HG02759 (cell line): ENCODE measurements around the gene BRINP1.

Source experiments
- ATAC-seq: cut with Tn5 transposase; IDR thresholded peaks from one replicate; pipeline ENCODE4 v1.9.1; 2021; ENCODE audit warnings: mild to moderate bottlenecking, moderate library complexity; ENCODE audit not compliant: unreplicated experiment

Gene BRINP1

GRCh38 chr9:119349351-119349825 is 19.8 kb downstream of the BRINP1 start:
- ATAC-seq = no peak

GRCh38 chr9:119343059-119343990 is 25.9 kb downstream of the BRINP1 start:
- ATAC-seq = no peak

- no peak for ATAC-seq
Measured at GRCh38 chr9:119339056-119339455, 30.2 kb downstream of the BRINP1 start.

DNA sequence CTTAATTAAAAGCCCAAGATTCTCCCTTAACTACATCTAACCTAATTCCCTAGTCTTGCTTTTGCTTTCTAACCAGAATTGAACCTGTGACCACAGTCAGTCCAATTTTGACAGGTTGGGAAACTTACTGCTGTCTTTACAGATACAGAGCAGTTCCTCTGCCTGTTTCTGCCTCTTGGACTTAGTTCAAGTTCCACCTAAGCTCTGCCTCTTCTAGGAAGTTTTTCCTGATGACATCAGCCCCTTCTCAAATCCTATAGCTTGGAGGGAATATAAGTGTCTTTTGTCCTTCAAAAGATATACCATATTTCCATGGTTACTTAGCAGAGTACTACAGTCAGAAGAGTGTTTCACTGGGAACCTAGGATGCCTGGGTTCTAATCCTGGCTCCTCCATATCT is 31.7 kb downstream of the BRINP1 start:
- ATAC-seq = no peak

- no peak for ATAC-seq
Measured at GRCh38 chr9:119334745-119335144, 34.5 kb downstream of the BRINP1 start.

DNA sequence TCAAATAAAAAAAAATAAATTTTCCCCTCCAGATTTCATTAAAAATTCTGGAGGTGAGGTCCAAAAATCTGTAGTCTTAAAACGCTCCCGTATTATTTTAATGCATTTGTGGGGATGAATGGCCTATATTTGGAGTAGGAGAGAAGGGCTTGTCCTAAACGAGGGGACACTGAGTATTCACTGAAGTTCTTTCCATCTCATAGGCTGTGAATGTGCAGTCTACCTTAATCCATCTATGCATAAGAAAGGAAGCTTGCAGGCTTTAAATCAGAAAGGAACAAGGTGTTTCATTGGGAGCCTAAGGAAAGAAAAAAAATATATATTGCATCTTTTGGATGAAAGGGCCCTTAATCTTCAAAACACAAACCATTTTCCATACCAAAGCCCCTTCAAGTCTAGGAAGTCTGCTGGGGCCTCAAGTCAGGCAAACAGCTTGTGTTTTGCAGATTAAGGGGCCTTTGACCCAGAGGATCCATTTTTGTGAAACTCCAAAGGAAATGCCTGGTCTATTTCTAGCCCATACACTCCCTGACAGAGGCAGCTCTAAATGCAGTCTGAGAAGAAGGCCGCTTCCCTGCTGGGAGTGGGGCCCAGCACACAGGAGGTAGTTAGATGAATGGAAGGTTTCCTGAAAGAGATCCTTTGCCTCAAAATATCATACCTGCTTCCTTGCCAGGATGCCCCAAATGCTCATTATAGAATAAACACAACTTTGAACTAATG is 35.6 kb downstream of the BRINP1 start:
- ATAC-seq = no peak

DNA sequence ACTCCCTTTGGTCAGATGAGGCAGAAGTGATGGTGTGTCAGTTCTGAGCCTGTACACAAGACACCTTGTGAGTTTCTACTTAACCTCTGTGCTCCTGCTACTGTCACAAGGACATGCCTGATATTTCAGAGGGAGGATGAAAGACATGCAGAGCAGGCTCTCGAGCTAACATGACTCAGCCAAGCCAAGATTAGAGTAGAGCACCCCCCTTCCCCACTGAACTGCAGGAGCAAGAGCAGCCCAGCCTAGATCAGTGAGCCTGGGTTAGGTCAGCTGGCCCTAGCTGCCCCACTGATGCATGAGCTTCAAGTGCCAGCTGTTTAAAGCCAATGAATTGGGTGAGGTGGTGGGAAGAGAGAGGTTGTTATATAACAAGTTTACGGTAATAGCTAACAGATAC is 36.7 kb downstream of the BRINP1 start:
- ATAC-seq = no peak

- ATAC-seq = no peak
Measured at GRCh38 chr9:119322184-119322583, 47.1 kb downstream of the BRINP1 start.

DNA sequence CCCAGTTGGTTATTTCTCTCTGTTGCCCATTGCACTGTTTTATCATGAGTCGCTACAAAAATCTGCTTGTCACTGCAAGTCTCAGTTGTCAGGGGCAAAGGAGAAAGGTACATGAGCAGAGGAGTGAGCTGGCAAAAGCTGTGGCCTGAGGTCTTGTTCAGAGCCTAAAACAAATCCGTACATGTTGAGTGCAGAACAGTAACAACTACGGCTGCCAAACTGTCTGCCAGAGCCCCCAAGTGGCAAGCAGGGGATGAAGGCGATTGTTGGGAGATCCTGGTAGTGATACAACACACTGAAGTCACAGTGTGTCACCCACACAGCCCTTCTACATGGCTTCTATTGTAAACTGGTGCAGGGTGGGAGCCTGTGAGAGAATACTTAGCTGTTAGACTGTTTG is 50.9 kb downstream of the BRINP1 start:
- ATAC-seq = no peak

GRCh38 chr9:119313846-119314245 is 55.4 kb downstream of the BRINP1 start:
- no peak for ATAC-seq

DNA sequence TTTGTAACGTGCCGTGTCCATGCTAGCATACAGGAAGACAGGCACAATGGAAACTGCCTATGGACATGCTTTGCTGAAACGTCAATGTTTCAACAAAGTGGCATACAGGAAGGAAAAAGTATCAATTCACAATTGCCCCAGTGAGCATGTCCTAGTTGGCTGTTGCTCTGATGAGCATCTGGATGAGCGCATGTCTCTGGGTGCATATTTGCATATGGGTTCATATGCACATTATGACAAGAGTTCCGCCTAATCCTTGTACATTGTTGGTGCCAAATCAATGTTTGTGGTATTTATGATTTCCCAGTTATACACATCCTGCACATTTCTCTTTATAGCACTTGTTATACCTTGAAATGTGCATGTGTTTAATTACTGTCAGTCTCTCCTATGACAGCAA is 58.5 kb downstream of the BRINP1 start:
- no peak for ATAC-seq

GRCh38 chr9:119307471-119307870 is 61.8 kb downstream of the BRINP1 start:
- no peak for ATAC-seq

GRCh38 chr9:119304555-119304954 is 64.7 kb downstream of the BRINP1 start:
- ATAC-seq = no peak

- no peak for ATAC-seq
Measured at GRCh38 chr9:119302988-119303698, 66.1 kb downstream of the BRINP1 start.

GRCh38 chr9:119298076-119298853 is 71.0 kb downstream of the BRINP1 start:
- ATAC-seq = peak; percentile 89

DNA sequence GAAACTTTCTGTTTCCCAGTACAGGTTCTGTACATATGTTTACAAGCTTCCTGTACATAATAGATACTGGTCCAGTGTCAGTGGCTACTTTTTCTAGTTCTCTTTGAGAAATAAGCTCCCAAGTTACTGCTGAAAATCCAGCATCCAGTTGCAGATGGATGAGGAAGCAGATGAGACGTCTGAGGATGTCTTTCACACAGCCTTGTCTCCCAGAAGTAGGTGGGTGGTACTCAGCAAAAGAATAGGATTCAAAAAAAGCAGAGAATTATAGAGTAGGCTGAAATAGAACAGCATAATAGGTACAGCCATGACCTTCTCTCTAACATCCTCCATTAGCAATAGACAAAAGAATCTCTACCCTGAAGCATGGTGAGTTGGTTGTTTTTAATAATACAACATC is 77.7 kb downstream of the BRINP1 start:
- no peak for ATAC-seq

DNA sequence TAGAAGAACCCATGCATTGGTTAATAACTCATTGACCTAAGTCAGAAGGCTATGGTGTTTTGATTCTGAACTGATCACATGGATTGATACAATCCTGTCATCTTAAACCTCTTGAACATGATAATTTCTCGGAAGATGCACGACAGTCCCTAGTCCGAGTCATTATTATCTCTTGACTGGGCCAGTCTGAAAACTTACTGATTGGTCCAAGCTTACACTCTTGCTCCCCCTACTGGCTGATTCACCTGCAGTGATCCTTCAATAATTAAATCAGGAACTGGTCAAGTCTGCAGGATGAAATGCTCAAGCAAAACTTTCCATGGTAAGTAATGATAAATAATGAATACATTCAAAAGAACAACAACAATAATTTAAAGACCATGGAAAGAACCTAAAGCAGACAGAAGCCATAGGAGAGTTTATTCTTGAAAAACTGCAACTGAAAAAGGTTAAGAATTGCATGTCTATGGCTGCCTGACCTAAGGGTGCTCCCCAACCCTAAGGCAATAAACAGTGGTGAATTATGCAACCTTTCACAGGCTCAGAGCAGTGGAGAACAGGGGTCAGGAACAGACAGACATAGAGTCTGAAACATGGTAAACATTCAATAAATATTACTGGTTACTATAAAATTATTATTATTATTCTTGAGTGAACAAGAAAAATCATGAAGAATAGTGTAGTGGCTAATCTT is 79.3 kb downstream of the BRINP1 start:
- peak; percentile 84 for ATAC-seq

DNA sequence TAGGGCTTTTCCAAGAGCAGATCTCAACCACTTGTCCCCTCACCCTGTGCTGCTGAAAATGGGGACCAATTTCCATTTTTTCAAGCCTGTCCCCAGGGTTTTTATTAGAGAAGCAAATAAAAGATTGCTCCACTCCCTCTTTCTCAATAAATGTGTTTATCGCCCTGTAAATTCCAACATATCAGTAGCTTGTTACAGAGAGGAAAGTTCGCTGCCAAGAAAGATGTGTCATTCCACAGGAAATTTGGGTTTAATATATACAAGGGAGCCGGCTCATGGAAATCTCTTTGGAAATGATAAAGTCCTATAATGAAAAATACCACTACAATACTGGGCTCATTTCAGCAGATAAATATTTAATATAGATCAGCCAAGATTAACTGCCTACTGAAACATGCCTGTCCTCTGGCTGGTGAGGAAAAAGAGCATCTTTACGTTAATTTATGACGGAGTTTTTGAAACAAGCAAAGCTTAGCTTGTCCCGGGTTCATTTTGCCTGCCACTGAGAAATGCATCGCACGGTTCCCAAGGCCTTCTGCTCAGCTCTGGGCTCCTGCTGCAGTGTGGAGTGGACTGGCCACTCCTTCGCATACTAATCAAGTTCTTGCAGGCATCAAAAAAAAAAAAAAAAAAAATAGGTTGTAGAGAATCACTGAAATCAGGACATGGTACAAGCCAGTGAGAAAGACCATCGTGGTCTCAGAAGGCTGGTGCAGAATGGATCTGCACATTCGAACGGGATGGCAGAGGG is 84.5 kb downstream of the BRINP1 start:
- ATAC-seq = no peak

- no peak for ATAC-seq
Measured at GRCh38 chr9:119284118-119284517, 85.1 kb downstream of the BRINP1 start.
